ENCODE data around the gene ASB15.

DNA sequence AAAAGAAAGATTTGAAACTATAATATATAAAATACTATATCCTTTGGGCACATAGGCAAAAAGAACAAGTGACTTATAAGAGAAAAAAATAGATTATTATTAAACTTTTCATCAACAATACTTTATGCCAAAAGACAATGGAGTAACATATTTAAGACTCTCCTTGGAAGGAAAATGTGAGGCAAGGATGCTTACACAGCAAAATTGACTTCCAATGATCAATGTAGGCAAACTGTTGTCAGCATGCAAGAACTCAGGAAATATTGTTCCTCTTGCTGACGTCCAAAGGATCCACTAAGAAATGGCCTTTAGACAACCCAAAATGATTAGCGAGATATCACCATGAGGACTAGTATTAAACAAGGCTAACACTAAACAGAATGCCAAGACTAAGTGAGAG lies 31.2 kb downstream of the ASB15 start:
- TF ChIP-seq, protein P1, sequence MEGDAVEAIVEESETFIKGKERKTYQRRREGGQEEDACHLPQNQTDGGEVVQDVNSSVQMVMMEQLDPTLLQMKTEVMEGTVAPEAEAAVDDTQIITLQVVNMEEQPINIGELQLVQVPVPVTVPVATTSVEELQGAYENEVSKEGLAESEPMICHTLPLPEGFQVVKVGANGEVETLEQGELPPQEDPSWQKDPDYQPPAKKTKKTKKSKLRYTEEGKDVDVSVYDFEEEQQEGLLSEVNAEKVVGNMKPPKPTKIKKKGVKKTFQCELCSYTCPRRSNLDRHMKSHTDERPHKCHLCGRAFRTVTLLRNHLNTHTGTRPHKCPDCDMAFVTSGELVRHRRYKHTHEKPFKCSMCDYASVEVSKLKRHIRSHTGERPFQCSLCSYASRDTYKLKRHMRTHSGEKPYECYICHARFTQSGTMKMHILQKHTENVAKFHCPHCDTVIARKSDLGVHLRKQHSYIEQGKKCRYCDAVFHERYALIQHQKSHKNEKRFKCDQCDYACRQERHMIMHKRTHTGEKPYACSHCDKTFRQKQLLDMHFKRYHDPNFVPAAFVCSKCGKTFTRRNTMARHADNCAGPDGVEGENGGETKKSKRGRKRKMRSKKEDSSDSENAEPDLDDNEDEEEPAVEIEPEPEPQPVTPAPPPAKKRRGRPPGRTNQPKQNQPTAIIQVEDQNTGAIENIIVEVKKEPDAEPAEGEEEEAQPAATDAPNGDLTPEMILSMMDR (IDR thresholded peaks at IDR 0.05), result no peak
- TF ChIP-seq POLR2AphosphoS5 (IDR thresholded peaks at IDR 0.05; ENCODE audit: low read depth, low read length), result no peak
- no peak for TF ChIP-seq SIN3A (IDR thresholded peaks at IDR 0.05; ENCODE audit: borderline replicate concordance, insufficient read depth, low read depth, low read length)
- TF ChIP-seq TCF7L2 (IDR thresholded peaks at IDR 0.05; ENCODE audit: low read depth, low read length), result no peak

All from Panc1 (cell line).